GM20431 (cell line): ENCODE data around the gene ZNF219.

Source experiments
- in situ Hi-C: fragments of 300-500 bp; cut with MseI, MboI; formaldehyde crosslinking; loops from one replicate; pipeline ENCODE4 v1.15.0; 2020; ENCODE audit warnings: low sequenced_read_pairs; ENCODE audit not compliant: unreplicated experiment

ZNF219 gene

DNA sequence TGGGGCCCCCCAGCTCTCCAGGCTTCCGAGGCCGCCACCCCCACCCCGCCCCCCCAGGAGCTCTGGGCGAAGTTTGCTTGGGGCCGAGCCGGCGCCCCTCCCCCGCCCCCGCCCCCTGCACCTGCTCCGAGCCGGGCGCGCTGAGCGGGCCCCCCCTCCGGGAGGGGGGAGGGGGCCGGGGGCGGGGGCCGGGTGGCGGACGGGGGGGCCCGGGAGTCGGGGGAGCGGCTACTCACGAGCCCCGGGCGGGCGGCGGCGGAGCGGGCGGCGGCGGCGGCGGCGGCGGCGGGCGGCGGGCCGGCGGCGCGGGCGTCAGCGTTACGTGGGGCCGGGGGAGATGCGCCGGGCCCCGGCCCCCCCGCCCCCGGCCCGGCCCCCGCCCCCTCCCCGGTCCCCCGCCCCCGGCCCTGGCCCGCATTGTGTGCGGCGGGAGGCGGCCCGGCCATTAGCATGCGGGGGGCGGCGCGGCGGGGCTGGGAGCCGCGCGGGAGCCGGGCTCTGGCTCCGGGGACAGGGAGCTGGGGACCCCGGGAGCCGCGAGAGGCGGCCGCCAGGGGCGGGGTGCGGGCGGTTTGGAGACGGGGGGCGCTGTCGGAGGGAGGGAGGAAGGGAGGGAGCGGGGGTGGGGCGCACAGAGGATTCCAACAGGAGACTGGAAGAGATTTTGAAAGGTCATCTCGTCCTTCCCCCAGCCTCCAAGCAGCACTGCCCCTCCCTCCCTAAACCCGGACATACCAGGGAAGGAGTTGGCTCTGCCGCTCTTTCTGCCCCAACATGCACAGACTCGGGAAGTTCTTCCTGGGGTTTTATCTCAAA, at the start of gene ZNF219:
Gene ZNF219, minus strand, starts transcription at position 580 of the 816 bp plus-strand sequence. CDS start 5,064 bp downstream, outside the sequence.
- in situ Hi-C loops: no loop called here

DNA sequence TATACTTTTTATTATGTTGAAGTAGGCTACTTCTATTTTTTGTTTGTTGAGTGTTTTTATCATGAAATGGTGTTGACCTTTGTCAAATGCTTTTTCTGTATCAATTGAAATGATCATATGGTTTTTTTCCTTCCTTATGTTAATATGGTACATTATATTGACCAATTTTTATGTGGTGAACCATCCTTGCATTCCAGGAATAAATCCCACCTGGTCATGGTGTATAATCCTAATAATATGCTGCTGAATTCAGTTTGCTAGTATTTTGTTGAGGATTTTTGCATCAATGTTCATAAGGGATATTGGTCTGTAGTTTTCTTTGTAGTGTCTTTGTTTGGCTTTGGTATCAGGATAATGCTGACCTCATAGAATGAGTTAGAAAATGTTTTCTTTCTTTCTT, 47.0 kb upstream of the ZNF219 start:
- in situ Hi-C loops: no loop called here

DNA sequence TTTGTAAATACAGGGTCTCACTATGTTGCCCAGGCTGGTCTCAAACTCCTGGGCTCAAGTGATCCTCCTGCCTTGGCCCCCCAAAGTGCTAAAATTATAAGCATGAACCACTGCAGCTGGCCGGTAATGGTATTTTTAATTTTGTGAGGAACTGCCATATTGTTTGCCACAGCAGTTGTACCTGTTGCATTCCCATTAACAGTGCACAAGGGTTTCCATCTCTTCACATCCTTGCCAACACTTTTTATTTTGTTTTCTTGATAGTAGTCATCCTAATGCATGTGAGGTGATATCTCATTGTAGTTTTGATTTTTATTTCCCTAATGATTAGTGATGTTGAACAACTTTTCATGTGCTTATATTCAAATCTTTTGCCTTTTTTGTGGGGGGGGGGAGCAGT, 43.9 kb upstream of the ZNF219 start:
- in situ Hi-C loops: no loop called here

DNA sequence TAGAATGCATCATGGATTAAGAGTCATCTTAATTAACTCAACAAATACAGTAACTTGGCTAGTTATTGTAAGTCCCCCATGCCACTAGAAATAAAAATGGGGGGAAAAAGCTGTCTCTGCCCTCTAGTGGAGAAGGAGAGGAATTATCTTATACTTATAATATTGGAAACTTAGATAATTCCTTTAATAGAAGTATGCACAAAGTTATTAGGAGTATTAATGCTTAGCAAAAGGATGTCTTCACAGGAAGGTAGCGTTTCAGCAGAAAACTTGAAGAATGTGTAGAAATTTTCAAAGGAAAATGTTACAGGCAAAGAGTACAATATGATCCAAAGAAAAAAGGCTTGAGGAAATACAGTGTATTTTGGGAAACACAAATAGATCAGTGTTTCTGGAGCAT, 37.6 kb upstream of the ZNF219 start:
- in situ Hi-C loops: no loop called here

DNA sequence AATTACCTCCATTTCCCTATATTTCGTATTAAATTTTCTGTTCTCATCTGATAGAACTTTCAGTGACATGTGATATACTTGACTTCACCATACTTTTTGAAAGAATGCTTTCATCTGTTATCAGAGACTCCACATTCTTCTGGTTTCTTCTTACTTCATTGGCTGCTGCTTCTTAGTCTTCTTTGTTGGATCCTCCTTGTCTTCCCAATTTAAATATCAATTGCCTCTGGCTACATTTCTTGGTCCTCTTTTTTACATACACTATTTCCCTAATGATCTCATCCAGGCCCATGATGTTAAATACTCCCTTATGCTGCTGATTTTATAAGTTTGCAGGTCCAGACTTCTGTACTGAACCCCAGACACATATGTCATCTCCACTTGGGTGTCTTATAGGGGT, 35.4 kb upstream of the ZNF219 start:
- in situ Hi-C loops: no loop called here

DNA sequence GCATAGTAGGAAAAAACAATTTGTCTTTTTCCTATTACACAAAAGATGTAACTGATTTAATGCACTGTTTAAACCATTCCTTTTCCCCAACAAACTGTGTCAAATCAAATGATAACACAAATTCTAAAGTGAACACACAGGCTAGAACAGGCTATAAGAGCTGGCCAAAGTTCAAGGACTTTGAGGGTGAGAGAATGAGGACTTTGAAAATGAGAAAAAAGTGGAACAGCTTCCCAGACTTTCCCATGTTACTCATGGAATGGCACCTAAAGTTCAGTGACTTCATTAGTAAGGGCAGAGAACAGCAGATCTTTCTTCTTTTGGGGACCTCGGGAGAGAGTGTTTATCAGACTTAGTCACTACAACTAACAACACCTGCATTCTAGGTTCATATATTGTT, 25.0 kb upstream of the ZNF219 start:
- in situ Hi-C loops: no loop called here

DNA sequence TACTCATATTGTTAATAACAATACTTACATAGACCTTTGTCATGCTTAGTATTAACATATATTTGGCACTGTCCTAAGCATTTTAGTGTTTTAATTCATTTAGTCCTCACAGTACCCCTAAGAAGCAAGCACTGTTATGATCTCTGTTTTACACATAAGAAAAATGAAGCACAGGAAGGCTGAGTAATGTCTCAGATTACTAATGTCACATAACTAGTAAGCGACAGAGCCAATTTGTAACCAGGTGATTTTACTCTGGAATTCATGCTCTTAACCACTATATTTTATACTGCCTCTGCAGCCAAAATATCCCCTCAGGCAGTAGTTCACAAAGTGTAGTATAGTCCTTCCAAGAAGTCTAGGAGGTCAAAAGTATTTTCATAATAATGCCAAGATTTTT, 22.7 kb upstream of the ZNF219 start:
- in situ Hi-C loops: no loop called here

DNA sequence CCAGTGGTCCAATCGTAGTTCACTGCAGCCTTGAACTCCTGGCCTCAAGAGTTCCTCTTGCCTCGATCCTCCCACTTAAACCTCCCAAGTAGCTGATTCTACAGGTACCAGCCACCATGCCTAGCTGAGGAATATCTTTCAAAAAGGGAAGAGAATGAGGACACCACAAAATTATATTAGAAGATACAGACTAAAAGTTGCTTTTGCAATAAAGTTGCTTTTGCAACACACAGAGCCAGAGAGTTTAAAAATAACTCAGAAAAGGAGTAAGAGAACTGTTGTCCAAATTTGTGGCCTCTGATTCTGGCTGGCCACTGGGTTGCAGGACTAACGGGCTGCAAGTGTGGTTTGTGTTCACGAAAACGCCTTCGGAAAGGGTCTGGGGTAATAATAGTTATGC, 22.2 kb upstream of the ZNF219 start:
- in situ Hi-C loops: no loop called here

DNA sequence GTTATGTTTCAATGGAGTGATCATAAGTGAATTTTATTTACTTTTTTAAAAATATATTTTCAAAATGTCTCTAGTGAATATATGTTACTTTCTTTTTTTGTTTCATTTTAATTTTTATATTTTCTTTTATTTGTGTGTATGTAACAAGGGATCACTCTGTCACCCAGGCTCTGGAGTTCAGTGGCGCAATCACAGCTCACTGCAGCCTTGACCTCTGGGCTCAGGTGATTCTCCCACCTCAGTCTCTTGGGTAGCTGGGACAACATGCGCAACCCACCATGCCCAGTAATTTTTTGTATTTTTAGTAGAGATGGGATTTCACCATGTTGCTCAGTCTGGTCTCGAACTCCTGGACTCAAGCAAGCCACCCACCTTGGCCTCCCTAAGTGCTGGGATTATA, 20.5 kb upstream of the ZNF219 start:
- in situ Hi-C loops: no loop called here

DNA sequence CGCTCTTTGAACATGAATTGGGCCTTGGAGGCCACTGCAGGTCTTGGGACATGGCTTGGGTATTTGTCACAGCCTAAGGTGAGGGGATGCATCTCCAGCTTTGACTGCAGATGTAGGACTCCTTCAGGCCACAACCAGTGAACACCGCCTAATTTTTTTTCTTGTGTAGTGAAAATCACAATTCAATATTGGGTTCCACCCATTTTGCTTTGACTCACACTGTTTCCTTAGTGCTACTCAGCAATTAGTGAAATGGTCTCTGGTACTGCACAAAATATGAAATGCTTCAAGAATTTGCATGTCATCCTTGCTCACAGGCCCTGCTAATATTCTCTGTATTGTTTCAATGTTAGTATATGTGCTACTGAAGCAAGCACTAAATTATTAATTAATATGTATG, 14.9 kb upstream of the ZNF219 start:
- in situ Hi-C loops: no loop called here

DNA sequence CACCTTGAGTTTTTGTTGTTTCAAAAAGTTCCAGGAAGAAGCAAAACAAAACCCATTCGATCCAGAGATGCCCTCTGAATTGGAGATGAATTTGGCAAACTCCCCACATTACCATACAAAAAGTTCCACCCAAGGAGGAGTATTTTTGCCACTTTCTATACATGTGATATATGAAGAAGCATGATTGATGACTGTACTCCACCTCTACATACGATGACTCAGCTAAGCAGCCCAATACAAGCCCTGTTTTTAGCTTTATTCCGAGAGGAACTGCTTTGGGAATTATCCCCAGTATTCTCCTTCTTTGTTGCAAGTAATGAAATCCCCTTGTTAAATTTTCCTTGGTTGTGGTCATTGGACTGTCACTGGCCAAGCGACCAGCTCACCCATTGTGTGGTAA, 13.8 kb upstream of the ZNF219 start:
- in situ Hi-C loops: no loop called here

DNA sequence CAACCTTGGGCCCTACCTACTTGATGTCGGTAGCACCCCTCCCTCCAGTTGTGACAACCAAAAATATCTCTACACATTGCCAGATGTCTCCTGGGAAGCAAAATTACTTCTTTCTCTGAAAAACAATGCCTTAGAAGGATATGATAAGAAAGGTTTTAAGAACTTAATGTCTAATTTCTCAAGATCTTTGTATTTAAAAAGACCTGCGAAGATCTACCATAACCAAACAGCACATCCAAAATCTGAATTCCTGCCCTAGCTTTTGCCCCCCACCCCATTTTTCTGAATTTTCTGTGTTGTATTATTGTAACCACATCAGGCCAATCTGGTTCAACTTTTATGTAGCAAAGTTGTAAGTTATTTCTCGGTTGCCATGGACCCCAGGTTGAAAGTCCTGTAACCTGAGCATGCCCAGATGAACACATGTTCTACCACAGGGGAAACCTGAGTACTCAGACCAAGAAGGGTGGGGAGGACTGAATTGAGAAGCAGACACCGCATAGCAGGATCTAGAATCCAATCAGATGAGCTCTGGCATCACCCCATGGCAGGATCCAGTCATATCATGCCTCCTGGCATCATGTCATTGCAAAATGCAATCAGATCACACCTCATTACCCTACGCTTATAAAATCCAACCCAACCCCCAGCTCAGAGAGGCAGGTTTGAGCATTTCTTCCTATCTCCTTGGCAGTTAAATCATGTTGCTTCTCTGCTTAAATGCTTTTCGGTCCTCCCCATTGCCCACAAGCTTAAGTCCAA, 11.1 kb upstream of the ZNF219 start:
- in situ Hi-C loops: no loop called here

DNA sequence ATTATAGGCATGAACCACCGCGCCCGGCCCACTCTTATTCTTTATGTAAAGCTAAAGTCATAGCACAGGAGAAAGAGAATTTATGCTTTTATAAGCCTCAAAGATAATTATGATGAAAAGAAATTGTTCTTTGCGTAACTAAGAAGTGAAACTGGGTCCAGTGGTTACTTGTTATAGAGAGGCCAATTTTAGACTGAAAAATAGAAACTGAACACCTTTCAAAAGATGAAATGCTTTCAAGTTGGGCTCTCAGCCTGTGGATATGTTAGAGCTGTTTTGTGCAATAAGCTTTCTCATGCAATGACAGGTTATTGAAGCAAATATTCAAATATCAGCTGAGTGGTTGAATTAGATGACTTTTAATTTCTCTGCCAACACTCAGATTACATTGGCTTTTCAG, 10.3 kb upstream of the ZNF219 start:
- in situ Hi-C loops: no loop called here

DNA sequence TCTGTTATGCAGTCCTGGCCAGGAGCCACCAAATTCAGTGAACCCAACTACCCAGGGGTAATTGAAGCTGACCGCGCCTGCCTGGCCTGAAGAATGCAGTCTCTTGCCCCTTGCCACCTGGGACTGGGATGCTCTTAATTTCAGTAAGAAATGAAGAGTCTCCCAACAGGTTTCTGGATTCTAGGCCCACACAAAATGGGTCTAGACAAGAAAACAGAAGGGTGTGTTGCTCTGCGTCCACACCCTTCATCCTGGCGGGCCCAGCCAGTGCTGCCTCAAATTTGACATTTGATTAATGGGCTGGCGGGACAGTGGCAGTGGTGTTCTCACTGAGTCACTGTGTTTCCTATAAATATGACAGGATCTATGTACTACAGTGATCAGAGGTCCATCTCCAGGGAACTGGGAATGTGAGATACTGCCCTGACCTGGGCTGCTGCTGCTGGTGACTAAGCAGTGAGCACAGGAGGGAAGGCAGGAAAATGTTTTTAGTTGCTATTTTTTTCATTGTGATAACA, 8.9 kb upstream of the ZNF219 start:
- in situ Hi-C loops: no loop called here

DNA sequence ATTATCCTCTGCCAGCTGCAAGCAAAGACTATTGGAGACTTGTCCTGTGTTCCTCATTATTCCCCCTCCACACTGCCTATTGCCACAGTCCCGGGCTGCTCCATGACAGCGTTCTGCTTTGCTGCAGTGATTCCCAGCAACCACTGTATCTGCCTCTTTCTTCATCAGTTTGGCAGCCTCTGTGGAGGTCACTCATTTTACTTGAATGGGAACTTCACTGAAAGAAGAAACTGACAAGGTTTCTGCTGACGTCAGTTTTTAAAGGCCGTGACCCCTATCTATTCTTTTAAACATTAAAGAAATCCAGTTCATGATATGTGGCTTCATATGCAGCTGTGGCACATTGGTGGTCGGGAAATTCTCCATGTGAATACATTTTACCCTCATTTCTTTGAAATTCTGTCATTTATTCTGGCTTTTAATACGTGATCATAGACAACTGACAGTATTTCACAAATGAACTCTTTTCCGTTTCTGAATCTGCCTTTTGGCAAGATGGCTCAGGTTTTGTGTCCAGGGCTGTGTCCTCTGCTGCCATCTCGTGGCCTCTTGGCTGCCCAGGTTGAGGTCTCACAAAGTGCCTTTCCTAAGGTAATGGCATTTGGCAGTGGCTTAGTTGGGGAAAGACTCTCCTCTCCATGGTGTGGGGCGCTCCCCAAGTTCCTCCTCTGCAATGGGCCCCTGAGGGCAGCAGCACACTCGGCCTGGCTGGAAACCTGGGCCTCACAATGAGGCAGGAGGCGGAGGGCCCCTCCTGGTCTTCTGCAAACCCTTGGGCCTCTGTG, 8.2 kb upstream of the ZNF219 start:
- in situ Hi-C loops: no loop called here

DNA sequence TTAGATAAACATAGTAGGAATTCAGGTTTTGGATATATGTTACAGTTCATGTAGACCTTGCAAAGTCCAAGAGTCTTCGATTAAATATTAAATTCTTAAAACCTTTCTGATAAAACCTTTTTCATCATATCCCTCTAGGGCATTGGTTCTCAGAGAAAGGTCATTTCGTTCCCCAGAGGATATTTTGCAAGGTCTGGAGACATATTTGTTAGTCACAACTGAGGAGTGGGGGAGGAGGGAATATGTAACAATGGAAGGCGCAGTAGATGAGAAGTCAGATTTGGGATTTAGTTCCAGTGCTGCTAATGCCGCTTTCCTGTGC, 7.7 kb upstream of the ZNF219 start:
- in situ Hi-C loops: no loop called here

DNA sequence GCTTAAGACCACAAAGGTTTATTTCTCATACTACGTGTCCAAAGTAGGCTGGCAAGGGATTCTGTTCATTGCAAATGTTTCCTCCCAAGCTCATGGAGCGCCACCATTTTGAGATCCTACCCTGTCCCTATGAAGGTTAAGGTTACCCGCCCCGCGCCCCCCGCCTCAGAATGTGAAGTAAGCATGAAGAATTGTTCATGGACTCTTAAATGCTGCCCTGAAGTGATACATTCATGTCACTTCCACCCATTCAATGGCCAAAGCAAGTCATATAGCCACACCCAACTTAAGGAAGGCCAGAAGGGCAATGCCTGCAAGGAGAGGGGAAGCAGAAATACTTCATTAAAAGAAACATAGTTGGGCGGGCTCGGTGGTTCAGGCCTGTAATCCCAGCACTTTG, 6.6 kb upstream of the ZNF219 start:
- in situ Hi-C loops: no loop called here

DNA sequence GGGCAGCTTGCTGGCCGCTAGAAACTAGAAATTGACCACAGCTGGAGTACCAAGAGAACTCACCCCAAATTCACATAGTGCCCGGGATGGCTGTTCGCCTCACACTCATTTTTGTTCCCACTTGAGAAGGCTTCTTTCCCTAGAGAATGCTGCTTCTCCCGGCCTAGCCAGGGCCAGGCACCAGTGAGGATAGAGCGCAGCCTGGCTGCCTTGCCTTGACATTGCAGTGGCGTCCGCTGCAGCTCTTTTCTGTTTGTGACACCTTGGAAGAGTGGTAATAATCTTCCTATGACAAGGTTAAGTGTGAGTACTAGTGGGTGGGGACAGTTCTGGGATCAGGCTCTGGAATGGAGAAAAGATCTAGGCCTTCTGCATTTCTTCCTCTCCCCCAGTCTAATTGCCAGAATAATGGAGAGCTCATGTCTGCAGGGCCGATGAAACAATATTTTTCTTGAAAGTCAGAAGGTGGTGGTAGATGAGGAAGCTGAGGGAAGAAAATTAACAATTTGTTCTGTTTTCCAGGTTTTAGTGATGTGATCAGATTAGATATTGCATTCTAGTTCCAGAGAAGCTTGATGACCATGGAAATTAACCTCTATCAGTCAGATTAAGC, 6.1 kb upstream of the ZNF219 start:
- in situ Hi-C loops: no loop called here

DNA sequence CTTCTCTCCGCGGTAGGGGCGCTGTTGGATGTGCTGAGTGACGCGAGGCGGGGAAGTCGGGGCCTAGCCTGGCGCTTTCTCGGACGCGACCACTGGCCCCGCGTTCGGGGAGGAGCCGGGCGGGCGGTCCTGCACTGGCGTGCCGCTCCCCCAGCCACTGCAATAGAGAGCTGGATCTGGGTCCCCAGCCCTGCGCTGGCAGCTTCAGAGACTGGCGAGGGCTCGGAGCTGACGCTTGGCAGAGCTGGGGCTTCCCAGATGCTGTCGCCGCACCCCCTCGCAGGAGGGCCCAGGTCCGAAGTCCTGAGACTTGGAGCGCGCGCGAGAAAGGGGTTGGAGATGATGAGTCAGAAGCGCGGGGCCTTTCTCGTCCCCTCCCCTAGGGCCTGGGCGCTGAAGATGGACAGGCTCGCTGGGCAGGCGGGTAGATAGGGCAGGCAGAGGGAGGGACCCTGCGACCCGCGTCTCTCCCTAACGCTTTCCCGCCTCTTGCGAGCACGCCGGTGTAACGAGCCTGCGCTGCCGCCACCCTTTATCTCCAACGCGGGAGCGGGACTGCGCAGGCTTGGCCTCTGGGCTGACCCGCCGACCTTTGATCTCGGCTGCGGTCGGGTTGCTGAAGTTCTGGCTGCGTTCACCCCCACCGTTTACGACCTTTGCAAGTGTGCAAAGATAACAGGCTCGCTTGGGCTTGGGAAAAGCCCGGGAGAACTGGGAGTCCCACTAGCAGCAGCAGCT, 5.4 kb upstream of the ZNF219 start:
- in situ Hi-C loops: no loop called here

DNA sequence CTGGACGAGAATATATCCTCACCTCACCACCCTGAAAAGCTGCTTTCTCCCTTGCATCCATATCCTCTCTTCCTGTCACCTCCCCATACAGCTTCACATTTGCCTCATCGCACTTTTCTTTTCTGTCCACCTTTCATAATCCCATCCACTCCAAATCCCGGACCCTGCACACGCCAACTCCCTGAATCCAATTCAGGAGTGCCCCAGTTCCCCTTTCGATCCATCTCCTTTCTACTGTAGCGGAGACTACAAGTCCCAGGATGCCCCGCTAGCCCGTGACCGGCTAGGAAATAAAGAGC, 4.9 kb upstream of the ZNF219 start:
- in situ Hi-C loops: no loop called here
